Measurements from ENCODE around the gene DSP. TPM values are rescaled to one million over a fixed set of nuclear protein-coding genes. Genes with fewer than 3 reads are reported as not detected.

Gene DSP
- total and polyA plus RNA-seq, 2 of the 13 experiments (the other 11 are each of a cell fraction or from before 2014, with no cell fraction given): 89.8 to 117 TPM

DNA sequence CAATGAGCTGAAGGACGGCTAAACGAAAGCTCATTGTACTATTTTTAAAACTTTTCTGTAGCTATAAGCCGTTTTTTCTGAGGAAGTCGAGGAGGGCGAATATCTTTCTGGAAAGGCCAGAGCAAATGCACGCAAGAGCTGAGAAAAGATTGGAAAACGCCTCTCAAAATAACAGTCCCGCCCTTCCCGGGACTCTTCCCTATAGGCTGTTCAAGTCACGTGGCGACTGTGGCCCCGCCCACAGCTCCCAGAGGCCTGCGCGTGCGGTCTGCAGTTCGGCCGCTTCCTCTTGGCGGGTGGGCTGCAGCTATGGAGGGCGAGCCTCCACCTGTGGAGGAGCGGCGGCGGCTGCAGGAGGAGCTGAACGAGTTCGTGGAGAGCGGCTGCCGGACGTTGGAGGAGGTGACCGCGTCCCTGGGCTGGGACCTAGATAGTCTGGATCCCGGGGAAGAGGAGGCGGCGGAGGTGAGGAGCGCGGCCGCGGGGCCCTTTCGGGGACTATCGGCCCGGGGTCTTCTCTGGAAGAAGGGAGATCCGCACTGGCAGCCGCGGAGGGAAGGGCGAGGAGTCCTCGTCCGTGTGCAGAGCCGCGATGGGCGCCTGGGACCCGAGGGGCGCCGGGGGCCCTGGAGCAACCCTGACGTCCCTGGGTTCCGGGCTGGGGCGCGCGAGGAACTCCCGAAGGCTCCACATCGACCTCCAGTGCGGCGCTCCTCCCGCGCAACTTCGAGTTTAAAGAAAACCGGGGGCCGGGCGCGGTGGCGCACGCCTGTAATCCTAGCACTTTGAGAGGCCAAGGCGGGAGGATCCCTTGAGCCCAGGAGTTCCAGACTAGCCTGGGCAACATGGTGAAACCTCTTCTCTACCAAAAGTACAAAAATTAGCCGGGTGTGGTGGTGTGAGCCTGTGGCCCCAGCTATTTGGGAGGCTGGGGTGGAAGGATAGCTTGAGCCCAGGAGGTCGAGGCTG lies 48.8 kb downstream of the DSP start, which contains the start of gene SNRNP48 (continued):
- peak; percentile 90 for TF ChIP-seq ZNF143 (CRISPR knock-in tag; IDR thresholded peaks at IDR 0.05)
- TF ChIP-seq HNRNPH1 (optimal IDR thresholded peaks at IDR 0.05; ENCODE audit: low read depth, low read length): no peak
- TF ChIP-seq, protein P1, sequence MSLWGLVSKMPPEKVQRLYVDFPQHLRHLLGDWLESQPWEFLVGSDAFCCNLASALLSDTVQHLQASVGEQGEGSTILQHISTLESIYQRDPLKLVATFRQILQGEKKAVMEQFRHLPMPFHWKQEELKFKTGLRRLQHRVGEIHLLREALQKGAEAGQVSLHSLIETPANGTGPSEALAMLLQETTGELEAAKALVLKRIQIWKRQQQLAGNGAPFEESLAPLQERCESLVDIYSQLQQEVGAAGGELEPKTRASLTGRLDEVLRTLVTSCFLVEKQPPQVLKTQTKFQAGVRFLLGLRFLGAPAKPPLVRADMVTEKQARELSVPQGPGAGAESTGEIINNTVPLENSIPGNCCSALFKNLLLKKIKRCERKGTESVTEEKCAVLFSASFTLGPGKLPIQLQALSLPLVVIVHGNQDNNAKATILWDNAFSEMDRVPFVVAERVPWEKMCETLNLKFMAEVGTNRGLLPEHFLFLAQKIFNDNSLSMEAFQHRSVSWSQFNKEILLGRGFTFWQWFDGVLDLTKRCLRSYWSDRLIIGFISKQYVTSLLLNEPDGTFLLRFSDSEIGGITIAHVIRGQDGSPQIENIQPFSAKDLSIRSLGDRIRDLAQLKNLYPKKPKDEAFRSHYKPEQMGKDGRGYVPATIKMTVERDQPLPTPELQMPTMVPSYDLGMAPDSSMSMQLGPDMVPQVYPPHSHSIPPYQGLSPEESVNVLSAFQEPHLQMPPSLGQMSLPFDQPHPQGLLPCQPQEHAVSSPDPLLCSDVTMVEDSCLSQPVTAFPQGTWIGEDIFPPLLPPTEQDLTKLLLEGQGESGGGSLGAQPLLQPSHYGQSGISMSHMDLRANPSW (CRISPR knock-in tag; IDR thresholded peaks at IDR 0.05; ENCODE audit: borderline replicate concordance): no peak
- TF ChIP-seq, protein P2, sequence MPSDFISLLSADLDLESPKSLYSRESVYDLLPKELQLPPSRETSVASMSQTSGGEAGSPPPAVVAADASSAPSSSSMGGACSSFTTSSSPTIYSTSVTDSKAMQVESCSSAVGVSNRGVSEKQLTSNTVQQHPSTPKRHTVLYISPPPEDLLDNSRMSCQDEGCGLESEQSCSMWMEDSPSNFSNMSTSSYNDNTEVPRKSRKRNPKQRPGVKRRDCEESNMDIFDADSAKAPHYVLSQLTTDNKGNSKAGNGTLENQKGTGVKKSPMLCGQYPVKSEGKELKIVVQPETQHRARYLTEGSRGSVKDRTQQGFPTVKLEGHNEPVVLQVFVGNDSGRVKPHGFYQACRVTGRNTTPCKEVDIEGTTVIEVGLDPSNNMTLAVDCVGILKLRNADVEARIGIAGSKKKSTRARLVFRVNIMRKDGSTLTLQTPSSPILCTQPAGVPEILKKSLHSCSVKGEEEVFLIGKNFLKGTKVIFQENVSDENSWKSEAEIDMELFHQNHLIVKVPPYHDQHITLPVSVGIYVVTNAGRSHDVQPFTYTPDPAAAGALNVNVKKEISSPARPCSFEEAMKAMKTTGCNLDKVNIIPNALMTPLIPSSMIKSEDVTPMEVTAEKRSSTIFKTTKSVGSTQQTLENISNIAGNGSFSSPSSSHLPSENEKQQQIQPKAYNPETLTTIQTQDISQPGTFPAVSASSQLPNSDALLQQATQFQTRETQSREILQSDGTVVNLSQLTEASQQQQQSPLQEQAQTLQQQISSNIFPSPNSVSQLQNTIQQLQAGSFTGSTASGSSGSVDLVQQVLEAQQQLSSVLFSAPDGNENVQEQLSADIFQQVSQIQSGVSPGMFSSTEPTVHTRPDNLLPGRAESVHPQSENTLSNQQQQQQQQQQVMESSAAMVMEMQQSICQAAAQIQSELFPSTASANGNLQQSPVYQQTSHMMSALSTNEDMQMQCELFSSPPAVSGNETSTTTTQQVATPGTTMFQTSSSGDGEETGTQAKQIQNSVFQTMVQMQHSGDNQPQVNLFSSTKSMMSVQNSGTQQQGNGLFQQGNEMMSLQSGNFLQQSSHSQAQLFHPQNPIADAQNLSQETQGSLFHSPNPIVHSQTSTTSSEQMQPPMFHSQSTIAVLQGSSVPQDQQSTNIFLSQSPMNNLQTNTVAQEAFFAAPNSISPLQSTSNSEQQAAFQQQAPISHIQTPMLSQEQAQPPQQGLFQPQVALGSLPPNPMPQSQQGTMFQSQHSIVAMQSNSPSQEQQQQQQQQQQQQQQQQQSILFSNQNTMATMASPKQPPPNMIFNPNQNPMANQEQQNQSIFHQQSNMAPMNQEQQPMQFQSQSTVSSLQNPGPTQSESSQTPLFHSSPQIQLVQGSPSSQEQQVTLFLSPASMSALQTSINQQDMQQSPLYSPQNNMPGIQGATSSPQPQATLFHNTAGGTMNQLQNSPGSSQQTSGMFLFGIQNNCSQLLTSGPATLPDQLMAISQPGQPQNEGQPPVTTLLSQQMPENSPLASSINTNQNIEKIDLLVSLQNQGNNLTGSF (CRISPR knock-in tag; IDR thresholded peaks at IDR 0.05): no peak; the same call in 1 of the 2 replicates
- no peak; the same call in 1 of the 2 replicates for TF ChIP-seq REPIN1 (CRISPR knock-in tag; IDR thresholded peaks at IDR 0.05; ENCODE audit: borderline replicate concordance, low read depth)
- TF ChIP-seq SATB2 (CRISPR knock-in tag; IDR thresholded peaks at IDR 0.05): no peak
- TF ChIP-seq, protein P3, sequence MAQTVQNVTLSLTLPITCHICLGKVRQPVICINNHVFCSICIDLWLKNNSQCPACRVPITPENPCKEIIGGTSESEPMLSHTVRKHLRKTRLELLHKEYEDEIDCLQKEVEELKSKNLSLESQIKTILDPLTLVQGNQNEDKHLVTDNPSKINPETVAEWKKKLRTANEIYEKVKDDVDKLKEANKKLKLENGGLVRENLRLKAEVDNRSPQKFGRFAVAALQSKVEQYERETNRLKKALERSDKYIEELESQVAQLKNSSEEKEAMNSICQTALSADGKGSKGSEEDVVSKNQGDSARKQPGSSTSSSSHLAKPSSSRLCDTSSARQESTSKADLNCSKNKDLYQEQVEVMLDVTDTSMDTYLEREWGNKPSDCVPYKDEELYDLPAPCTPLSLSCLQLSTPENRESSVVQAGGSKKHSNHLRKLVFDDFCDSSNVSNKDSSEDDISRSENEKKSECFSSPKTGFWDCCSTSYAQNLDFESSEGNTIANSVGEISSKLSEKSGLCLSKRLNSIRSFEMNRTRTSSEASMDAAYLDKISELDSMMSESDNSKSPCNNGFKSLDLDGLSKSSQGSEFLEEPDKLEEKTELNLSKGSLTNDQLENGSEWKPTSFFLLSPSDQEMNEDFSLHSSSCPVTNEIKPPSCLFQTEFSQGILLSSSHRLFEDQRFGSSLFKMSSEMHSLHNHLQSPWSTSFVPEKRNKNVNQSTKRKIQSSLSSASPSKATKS (CRISPR knock-in tag; IDR thresholded peaks at IDR 0.05): peak; percentile 86; the same call in 1 of the 2 replicates
- TF ChIP-seq NR2C2 (CRISPR knock-in tag; IDR thresholded peaks at IDR 0.05; ENCODE audit: borderline replicate concordance): peak; percentile 47
- TF ChIP-seq CCDC6 (CRISPR knock-in tag; IDR thresholded peaks at IDR 0.05): peak; percentile 75
- TF ChIP-seq, protein P4, sequence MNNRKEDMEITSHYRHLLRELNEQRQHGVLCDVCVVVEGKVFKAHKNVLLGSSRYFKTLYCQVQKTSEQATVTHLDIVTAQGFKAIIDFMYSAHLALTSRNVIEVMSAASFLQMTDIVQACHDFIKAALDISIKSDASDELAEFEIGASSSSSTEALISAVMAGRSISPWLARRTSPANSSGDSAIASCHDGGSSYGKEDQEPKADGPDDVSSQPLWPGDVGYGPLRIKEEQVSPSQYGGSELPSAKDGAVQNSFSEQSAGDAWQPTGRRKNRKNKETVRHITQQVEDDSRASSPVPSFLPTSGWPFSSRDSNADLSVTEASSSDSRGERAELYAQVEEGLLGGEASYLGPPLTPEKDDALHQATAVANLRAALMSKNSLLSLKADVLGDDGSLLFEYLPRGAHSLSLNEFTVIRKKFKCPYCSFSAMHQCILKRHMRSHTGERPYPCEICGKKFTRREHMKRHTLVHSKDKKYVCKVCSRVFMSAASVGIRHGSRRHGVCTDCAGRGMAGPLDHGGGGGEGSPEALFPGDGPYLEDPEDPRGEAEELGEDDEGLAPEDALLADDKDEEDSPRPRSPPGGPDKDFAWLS (CRISPR knock-in tag; IDR thresholded peaks at IDR 0.05; ENCODE audit: borderline replicate concordance): 0 out of 2 replicates have a peak, but pooled peaks have one; percentile 42
- no peak for TF ChIP-seq ZNF337 (CRISPR knock-in tag; IDR thresholded peaks at IDR 0.05; ENCODE audit: borderline replicate concordance, low read depth)
- no peak; the same call in 1 of the 2 replicates for TF ChIP-seq HOXA5 (CRISPR knock-in tag; IDR thresholded peaks at IDR 0.05)
- no peak for TF ChIP-seq ZNF850 (CRISPR knock-in tag; conservative IDR thresholded peaks at IDR 0.05)
- TF ChIP-seq, protein P5, sequence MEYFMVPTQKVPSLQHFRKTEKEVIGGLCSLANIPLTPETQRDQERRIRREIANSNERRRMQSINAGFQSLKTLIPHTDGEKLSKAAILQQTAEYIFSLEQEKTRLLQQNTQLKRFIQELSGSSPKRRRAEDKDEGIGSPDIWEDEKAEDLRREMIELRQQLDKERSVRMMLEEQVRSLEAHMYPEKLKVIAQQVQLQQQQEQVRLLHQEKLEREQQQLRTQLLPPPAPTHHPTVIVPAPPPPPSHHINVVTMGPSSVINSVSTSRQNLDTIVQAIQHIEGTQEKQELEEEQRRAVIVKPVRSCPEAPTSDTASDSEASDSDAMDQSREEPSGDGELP (IDR thresholded peaks at IDR 0.05; ENCODE audit: borderline replicate concordance, low read depth): peak; percentile 48; the same call in 1 of the 2 replicates
